Hepatocyte (in vitro differentiated cells): ENCODE results near the gene CZIB. TPM values are rescaled to one million over a fixed set of nuclear protein-coding genes. Genes with fewer than 3 reads are reported as not detected.
A peak's percentile ranks its signal among the peaks of the same experiment; 100 is the strongest.

Experiments
- DNase-seq: peaks from one replicate; pipeline ENCODE4 v3.0.0-alpha.2; 2016; ENCODE audit warnings: low spot score
- H2AFZ ChIP-seq: fragments of 200-600 bp; sonication (generic); 2 replicates; pipeline ENCODE4 v1.6.0; 2016; ENCODE audit warnings: antibody characterized with exemption, mild to moderate bottlenecking
- H3K27ac ChIP-seq: fragments of 200-600 bp; sonication (generic); 2 replicates; pipeline ENCODE4 v1.5.1; 2016; ENCODE audit warnings: mild to moderate bottlenecking
- H3K27me3 ChIP-seq: fragments of 200-600 bp; sonication (generic); 2 replicates; pipeline ENCODE4 v1.6.1; 2016
- H3K36me3 ChIP-seq: fragments of 200-600 bp; sonication (generic); replicated peaks from 2 replicates; pipeline ENCODE4 v1.5.1; 2016; ENCODE audit warnings: low read depth; ENCODE audit not compliant: insufficient read depth
- H3K4me1 ChIP-seq: fragments of 200-600 bp; sonication (generic); 2 replicates; pipeline ENCODE4 v1.5.1; 2016; ENCODE audit warnings: mild to moderate bottlenecking, moderate library complexity; ENCODE audit not compliant: insufficient read depth
- H3K4me2 ChIP-seq: fragments of 200-600 bp; sonication (generic); 2 replicates; pipeline ENCODE4 v1.6.0; 2016
- H3K4me3 ChIP-seq: fragments of 200-600 bp; sonication (generic); 2 replicates; pipeline ENCODE4 v1.5.1; 2016; ENCODE audit warnings: mild to moderate bottlenecking
- H3K79me2 ChIP-seq: fragments of 200-600 bp; sonication (generic); 2 replicates; pipeline ENCODE4 v1.6.0; 2017; ENCODE audit warnings: mild to moderate bottlenecking
- H3K9me2 ChIP-seq: fragments of 200-600 bp; sonication (generic); replicated peaks from 2 replicates; pipeline ENCODE4 v1.6.0; 2017; ENCODE audit warnings: mild to moderate bottlenecking; ENCODE audit not compliant: insufficient read depth
- H3K9me3 ChIP-seq: fragments of 200-600 bp; sonication (generic); 2 replicates; pipeline ENCODE4 v1.5.1; 2016; ENCODE audit warnings: low read depth, mild to moderate bottlenecking
- H4K20me1 ChIP-seq: fragments of 200-600 bp; sonication (generic); 2 replicates; pipeline ENCODE4 v1.6.0; 2016; ENCODE audit warnings: mild to moderate bottlenecking; ENCODE audit not compliant: insufficient read depth, poor library complexity, severe bottlenecking
- CTCF ChIP-seq: fragments of 200-600 bp; sonication (generic); IDR thresholded peaks from 2 replicates; pipeline ENCODE4 v1.5.1; 2016; ENCODE audit warnings: antibody characterized with exemption, mild to moderate bottlenecking; ENCODE audit not compliant: poor library complexity
- EZH2 ChIP-seq: fragments of 200-600 bp; sonication (generic); IDR thresholded peaks from 2 replicates; pipeline ENCODE4 v1.6.1; 2016; ENCODE audit warnings: antibody characterized with exemption, mild to moderate bottlenecking, borderline replicate concordance
- EZH2phosphoT487 ChIP-seq: fragments of 200-600 bp; sonication (generic); IDR thresholded peaks from one replicate; pipeline ENCODE4 v1.6.1; 2018; ENCODE audit warnings: antibody characterized with exemption, mild to moderate bottlenecking, low read depth, moderate library complexity; ENCODE audit not compliant: unreplicated experiment, severe bottlenecking
- WGBS: methylation state at CpG from one replicate; pipeline ENCODE4 v1.1.6; 2016; ENCODE audit warnings: low lambda C conversion rate; ENCODE audit errors: missing lambda C conversion rate; 5-methylcytosine and 5-hydroxymethylcytosine counted together
- polyA plus RNA-seq: library from polyadenylated mRNA; unstranded; fragments of >200 nt; fragmentation: Nextera tagmentation; extraction: Ambion mirVana; gene quantifications from 2 replicates; pipeline ENCODE4 v1.2.1, GENCODE V29; 2016
- total RNA-seq: library from RNA; depleted of rRNA; stranded (reverse); fragments of >200 nt; gene quantifications from 2 replicates; pipeline ENCODE4 v1.2.3, GENCODE V29; 2014

The CZIB gene
- total and polyA plus RNA-seq, 2 experiments from 2014 or later: 40.7 to 61.0 TPM

- Histone ChIP-seq H3K27me3 (no peaks in the 10 kb centered on the region), H3K4me3 (no peak overlapping the region), H3K36me3 (no peaks in the 10 kb centered on the region), H4K20me1 (no peaks in the 10 kb centered on the region), H2AFZ (no peak overlapping the region), H3K9me2 (no peaks in the 10 kb centered on the region), H3K27ac (peak overlapping the region; percentile 88), H3K4me1 (peaks cover 36% of the 10 kb centered on the region), H3K79me2 (no peaks in the 10 kb centered on the region), H3K9me3 (no peaks in the 10 kb centered on the region), H3K4me2 (peak overlapping the region; percentile 39)
- 34% methylated on average over 6 of the region's 6 CpGs for whole genome bisulfite sequencing
- DNase-seq: peak; percentile 86
- TF ChIP-seq EZH2phosphoT487: no peak
- TF ChIP-seq CTCF: no peak
- TF ChIP-seq EZH2: no peak
Measured at GRCh38 chr1:53183095-53183990, 37.1 kb downstream of the CZIB start.

- Histone ChIP-seq H3K79me2 (no peaks in the 10 kb centered on the region), H3K9me3 (no peaks in the 10 kb centered on the region), H3K9me2 (no peaks in the 10 kb centered on the region), H3K36me3 (no peaks in the 10 kb centered on the region), H3K4me2 (peak overlapping the region; percentile 39), H2AFZ (no peak overlapping the region), H3K4me3 (no peak overlapping the region), H3K27me3 (no peaks in the 10 kb centered on the region), H4K20me1 (no peaks in the 10 kb centered on the region), H3K27ac (peak overlapping the region; percentile 88), H3K4me1 (peaks cover 36% of the 10 kb centered on the region)
- DNase-seq: no peak
- WGBS: 73% methylated on average over 3 of the region's 3 CpGs
- TF ChIP-seq EZH2 (no peak), CTCF (no peak), EZH2phosphoT487 (no peak)
Measured at GRCh38 chr1:53182716-53183094, 37.7 kb downstream of the CZIB start.

- no peaks in the 10 kb centered on the region for H3K27me3 ChIP-seq
- peaks cover 38% of the 10 kb centered on the region for H3K4me1 ChIP-seq
- peak; percentile 88 for DNase-seq
- H3K27ac ChIP-seq: peak overlapping the region; percentile 88
- no peak overlapping the region for H2AFZ ChIP-seq
- no peaks in the 10 kb centered on the region for H3K9me3 ChIP-seq
- no peaks in the 10 kb centered on the region for H3K9me2 ChIP-seq
- no peak overlapping the region for H3K4me3 ChIP-seq
- TF ChIP-seq EZH2 (no peak), CTCF (peak; percentile 80)
- H3K36me3 ChIP-seq: no peaks in the 10 kb centered on the region
- no peaks in the 10 kb centered on the region for H4K20me1 ChIP-seq
- H3K4me2 ChIP-seq: no peak overlapping the region
- WGBS: 37% methylated on average over 16 of the region's 16 CpGs
- H3K79me2 ChIP-seq: no peaks in the 10 kb centered on the region
Measured at GRCh38 chr1:53182111-53182593, 38.3 kb downstream of the CZIB start.
